NB4 (cell line): Measurements from ENCODE around the gene ELF1.

ENCODE experiments used
- POLR2A ChIP-seq: IDR thresholded peaks from 2 replicates; pipeline ENCODE4 v1.6.1; 2011; ENCODE audit warnings: mild to moderate bottlenecking; ENCODE audit not compliant: insufficient read length; ENCODE audit errors: extremely low read depth
- TF ChIP-seq, protein P1 (sequence below): IDR thresholded peaks from one replicate; pipeline ENCODE4 v1.5.1; 2012; ENCODE audit warnings: low read depth, low read length

DNA sequence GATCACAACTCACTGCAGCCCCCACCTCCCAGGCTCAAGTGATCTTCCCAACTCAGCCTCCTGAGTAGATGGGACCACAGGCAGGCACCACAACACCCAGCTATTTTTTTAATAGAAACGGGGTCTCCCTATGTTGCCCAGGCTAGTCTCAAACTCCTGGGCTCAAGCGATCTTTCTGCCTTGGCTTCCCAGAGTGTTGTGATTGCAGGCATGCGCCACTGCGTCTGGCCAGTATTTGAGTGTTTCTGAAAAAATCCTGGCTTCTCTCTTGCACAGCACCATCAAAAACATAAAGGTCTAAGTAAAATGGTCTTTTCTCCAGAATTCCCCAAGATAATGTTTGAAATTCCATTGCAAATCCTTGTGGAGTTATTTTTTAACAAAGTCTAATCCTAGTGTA, 47.8 kb downstream of the ELF1 start:
- TF ChIP-seq, protein P1, sequence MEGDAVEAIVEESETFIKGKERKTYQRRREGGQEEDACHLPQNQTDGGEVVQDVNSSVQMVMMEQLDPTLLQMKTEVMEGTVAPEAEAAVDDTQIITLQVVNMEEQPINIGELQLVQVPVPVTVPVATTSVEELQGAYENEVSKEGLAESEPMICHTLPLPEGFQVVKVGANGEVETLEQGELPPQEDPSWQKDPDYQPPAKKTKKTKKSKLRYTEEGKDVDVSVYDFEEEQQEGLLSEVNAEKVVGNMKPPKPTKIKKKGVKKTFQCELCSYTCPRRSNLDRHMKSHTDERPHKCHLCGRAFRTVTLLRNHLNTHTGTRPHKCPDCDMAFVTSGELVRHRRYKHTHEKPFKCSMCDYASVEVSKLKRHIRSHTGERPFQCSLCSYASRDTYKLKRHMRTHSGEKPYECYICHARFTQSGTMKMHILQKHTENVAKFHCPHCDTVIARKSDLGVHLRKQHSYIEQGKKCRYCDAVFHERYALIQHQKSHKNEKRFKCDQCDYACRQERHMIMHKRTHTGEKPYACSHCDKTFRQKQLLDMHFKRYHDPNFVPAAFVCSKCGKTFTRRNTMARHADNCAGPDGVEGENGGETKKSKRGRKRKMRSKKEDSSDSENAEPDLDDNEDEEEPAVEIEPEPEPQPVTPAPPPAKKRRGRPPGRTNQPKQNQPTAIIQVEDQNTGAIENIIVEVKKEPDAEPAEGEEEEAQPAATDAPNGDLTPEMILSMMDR: no peak
- no peak for TF ChIP-seq POLR2A
